Suppressor macrophage (primary cell): ENCODE measurements around the gene DDX39B.

Experiments
- DNase-seq, 4 experiments: peaks; one replicate each; pipeline ENCODE4 v3.0.0-alpha.2; 2020 to 2022

The DDX39B gene

DNA sequence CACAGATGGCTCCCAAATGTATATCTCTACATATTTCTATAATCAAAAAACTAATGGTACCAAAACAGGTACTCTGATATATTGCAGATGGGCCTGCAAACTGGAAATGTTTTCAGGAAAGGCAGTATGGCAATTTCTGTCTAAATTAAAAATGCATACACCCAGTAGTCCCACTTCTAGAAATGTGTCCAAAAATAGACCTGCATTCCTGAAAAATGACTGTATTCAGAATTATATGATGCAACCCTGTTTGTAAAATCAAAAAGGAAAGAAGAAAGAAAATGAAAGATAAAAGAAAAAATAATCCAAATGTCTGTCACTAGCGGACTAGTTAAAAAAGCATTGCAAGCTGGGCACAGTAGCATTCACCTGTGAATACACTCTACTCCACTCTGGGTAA is 56.7 kb downstream of the DDX39B start:
- DNase-seq, result no peak

DNA sequence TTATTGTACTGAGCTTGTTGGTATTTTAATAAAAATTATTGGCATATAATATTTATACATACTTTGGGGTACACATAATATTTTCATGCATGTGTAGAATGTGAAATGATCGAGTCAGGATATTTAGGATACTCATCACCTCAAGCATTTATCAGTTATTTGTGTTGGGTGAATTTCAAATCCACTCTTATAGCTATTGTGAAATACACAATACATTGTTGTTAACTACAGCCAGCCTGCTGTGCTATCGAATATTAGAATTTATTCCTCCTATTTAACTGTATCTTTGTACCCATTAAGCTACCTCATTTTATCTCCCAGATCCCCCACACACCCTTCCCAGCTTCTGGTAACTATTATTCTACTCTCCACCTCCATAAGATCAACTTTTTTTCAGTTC is 58.4 kb downstream of the DDX39B start:
- DNase-seq, result no peak

DNA sequence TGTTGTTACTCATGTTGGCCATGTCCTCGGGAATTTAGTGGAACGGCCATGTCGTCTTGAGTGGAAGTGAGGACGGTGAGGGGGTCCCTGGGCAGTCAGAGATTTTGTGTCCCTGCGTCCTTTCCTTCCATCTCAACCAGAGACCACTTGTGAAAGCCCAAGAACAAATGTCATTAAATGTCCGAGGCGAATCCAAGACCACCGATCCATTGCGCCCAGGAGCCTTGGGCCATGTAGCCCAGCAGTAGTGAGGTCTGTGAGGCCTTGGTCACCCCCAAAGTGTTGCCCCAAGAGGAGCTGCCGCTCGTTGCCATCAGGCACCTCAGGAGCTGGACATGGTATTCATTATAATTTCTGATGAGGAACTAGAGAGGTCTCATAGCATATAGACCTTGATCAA is 61.2 kb downstream of the DDX39B start:
- no peak for DNase-seq
